Measurements from ENCODE around the gene DLGAP1.

Gene DLGAP1

DNA sequence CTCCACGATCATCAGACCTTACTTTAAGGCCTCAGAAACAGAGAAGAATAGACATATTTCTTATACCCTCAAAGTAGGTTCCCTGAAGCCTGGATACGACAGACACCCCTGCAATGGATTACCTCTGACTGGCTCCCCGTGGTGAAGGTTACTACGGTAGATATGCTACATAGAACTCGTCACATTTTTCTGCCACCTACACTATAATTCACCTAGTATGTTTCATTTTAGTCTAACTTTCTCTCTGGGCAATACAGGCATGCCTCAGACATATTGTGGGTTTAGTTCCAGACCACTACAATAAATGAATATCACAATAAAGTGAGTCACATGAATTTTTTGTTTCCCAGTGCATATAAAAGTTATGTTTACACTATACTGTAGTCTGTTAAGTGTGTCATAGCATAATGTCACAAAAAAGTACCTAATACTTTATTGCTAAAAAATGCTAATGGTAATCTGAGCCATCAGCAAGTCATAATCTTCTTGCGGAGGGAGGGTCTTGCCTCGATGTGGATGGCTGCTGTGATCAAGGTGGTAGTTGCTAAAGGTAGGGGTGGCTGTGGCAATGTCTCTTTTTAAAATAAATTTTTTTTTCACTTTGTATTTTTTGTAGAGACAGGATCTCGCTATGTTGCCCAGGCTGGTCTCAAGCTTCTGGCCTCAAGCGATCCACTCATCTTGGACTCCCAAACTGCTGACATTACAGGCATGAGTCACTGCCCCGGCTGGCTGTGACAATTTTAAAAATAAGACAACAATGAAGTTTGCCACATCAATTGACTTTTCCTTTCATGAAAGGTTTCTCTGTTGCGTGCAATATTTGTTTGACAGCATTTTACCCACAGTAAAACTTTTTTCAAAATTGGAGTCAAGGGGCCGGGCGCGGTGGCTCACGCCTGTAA, 940.5 kb downstream of the DLGAP1 start:
- no peak overlapping the region for H3K4me3 ChIP-seq (ENCODE audit: low read depth, low read length)
- TF ChIP-seq, protein P1, sequence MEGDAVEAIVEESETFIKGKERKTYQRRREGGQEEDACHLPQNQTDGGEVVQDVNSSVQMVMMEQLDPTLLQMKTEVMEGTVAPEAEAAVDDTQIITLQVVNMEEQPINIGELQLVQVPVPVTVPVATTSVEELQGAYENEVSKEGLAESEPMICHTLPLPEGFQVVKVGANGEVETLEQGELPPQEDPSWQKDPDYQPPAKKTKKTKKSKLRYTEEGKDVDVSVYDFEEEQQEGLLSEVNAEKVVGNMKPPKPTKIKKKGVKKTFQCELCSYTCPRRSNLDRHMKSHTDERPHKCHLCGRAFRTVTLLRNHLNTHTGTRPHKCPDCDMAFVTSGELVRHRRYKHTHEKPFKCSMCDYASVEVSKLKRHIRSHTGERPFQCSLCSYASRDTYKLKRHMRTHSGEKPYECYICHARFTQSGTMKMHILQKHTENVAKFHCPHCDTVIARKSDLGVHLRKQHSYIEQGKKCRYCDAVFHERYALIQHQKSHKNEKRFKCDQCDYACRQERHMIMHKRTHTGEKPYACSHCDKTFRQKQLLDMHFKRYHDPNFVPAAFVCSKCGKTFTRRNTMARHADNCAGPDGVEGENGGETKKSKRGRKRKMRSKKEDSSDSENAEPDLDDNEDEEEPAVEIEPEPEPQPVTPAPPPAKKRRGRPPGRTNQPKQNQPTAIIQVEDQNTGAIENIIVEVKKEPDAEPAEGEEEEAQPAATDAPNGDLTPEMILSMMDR (IDR thresholded peaks at IDR 0.05; ENCODE audit: borderline replicate concordance, insufficient read depth, low read depth, low read length) = no peak

DNA sequence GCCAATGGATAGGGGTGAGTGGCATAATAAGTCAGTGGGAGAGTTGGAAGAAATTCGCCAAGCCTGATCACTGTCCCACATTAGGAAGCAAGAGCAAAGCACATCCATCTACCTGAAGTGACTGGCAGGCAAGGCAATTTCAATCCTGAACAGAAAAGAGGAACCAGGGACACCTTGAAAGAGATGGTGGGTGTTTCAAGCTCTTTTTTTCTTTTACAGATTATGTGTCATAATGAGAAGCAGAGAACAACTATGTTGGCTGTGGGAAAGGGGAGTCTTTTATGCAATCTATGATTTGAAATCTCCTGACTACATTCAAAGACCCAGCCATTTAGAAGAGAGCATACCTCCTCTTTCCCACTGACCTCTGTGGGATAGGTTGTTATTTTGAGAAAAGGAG, 941.6 kb downstream of the DLGAP1 start:
- TF ChIP-seq, protein P1 (IDR thresholded peaks at IDR 0.05; ENCODE audit: borderline replicate concordance, insufficient read depth, low read depth, low read length) = no peak

DNA sequence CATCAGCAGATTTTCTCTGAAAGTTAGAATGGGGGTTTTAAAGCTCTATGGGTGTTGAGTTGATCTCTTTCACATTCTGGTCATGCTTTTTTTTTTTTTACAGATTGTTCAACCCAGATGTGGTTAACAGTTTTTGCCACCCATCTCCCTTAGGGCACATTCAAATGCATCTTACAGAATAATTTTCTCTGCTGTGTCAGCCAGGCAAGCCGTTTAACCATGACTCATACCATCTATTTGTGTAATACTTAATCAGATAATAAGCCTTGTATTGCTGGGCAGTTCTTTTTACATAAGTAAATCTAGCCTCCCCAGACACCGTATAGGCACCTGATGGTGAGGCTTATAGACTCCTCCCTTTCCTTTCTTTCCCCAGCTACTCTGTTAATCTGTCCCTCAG, 943.1 kb downstream of the DLGAP1 start:
- TF ChIP-seq, protein P1 (IDR thresholded peaks at IDR 0.05; ENCODE audit: borderline replicate concordance, insufficient read depth, low read depth, low read length) = no peak
- H3K4me3 ChIP-seq (ENCODE audit: low read depth, low read length) = no peak overlapping the region

More for the DNA sequence above, 941.6 kb downstream of the DLGAP1 start:
- no peak overlapping the region for H3K4me3 ChIP-seq (ENCODE audit: low read depth, low read length)

DNA sequence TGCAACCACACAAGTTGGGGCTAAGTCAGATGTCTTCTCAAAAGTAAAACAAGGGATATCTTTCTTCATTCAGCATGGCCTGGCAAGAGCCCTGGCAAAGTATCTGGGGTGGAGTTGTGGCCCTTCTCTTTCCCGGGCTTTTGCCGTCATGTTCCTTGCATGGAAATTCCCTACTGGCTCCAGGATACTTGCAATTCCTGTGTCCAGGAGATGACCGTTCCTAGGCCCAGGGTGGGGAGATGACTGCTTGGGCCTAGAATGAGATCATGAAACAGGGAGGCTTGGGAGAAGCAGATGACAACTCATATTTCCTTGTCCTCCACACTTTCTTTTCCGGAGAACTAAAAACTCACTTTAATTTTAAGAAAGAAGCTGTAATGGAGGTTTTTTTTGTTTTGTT, 944.2 kb downstream of the DLGAP1 start:
- H3K4me3 ChIP-seq (ENCODE audit: low read depth, low read length) = no peak overlapping the region
- TF ChIP-seq, protein P1 (IDR thresholded peaks at IDR 0.05; ENCODE audit: borderline replicate concordance, insufficient read depth, low read depth, low read length) = no peak

DNA sequence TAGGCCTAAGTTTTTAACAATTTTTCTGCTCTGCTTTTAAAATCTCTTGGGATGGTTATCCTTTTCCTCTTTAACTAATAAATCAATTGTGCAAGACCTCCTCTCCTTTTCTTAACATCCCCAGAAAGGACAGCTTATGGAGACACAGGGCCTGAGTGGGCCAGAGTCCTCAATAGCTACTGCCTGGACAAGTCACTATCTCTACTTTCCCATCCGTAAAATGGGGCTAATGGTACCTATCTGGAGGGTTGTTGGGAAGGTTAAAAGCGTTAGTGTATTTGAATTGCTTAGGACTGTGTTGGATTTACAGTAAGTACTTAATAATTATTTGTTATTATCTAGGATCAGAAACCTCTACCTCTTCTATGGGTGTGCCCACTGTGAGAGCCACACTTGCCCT, 945.1 kb downstream of the DLGAP1 start:
- H3K4me3 ChIP-seq (ENCODE audit: low read depth, low read length) = no peak overlapping the region
- TF ChIP-seq, protein P1 (IDR thresholded peaks at IDR 0.05; ENCODE audit: borderline replicate concordance, insufficient read depth, low read depth, low read length) = no peak

DNA sequence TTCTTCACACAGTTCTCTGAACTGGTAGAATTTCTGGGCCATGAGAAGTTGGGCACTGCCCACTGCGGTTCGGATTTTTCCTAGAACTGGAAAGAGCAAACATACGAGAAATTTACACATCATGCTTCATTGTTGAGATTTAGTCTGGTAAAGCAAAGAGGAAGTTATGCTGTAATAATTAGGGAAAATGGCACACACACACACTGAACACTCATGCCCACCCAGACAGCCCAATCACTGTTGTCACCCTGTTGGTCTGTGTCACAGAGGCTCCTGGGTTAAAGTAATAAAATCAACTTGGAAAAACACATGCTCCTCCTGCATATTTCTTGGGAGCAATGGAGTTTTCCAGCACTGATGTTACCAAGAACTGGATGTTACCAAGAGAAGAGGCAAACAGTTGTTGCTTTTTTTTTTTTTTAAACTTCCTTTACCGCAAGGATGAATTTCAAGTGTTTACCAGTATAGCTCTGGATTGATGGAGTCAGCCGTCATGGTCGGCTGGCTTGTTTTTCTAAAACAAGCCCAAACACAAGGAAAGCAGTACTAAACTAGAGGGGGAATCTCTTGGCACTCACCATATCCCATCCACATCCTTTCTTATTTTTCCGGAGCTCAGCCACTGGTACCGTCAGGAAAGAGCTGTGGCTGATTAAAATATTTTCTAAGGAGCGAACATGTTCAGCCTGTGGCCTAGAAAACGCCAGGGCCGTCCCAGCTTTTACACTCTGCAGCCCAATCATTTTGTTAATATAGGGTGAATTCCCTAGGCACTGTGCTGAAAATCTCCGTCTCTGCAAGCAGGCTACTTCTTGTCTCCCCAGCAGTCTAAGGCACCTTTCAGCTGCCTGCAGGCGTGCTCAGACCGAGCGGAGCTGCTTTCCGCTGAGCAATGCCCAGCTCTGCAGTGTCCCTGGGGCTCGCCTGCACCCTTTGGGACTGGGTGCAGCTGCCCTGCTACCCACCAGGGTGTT, 946.2 kb downstream of the DLGAP1 start:
- H3K4me3 ChIP-seq (ENCODE audit: low read depth, low read length) = no peak overlapping the region
- TF ChIP-seq, protein P1 (IDR thresholded peaks at IDR 0.05; ENCODE audit: borderline replicate concordance, insufficient read depth, low read depth, low read length) = no peak

Data from GM12875 (cell line).